Measurements from ENCODE around the gene NELL1.

Gene NELL1

GRCh38 chr11:21412652-21413383, 743.4 kb downstream of the NELL1 start:
- no peak overlapping the region for H3K4me3 ChIP-seq (ENCODE audit: low read length)
- DNase-seq (ENCODE audit: low read depth), result no peak
- no peak for TF ChIP-seq CTCF (conservative IDR thresholded peaks at IDR 0.05; ENCODE audit: low read depth, low read length)

- DNase-seq (ENCODE audit: low read depth), result no peak
- TF ChIP-seq CTCF (conservative IDR thresholded peaks at IDR 0.05; ENCODE audit: low read depth, low read length), result no peak
- H3K4me3 ChIP-seq (ENCODE audit: low read length), result no peak overlapping the region
These were observed 745.6 kb downstream of the NELL1 start for GRCh38 chr11:21414953-21415352.

- TF ChIP-seq CTCF (conservative IDR thresholded peaks at IDR 0.05; ENCODE audit: low read depth, low read length), result no peak
- no peak for DNase-seq (ENCODE audit: low read depth)
- no peak overlapping the region for H3K4me3 ChIP-seq (ENCODE audit: low read length)
These were observed 746.2 kb downstream of the NELL1 start for GRCh38 chr11:21415606-21416005.

GRCh38 chr11:21421711-21422329, 752.4 kb downstream of the NELL1 start:
- no peak overlapping the region for H3K4me3 ChIP-seq (ENCODE audit: low read length)
- no peak for DNase-seq (ENCODE audit: low read depth)
- no peak for TF ChIP-seq CTCF (conservative IDR thresholded peaks at IDR 0.05; ENCODE audit: low read depth, low read length)

- DNase-seq (ENCODE audit: low read depth), result no peak
- no peak for TF ChIP-seq CTCF (conservative IDR thresholded peaks at IDR 0.05; ENCODE audit: low read depth, low read length)
- no peak overlapping the region for H3K4me3 ChIP-seq (ENCODE audit: low read length)
These were observed 757.5 kb downstream of the NELL1 start for GRCh38 chr11:21426931-21427330.

GRCh38 chr11:21427726-21428125, 758.3 kb downstream of the NELL1 start:
- TF ChIP-seq CTCF (conservative IDR thresholded peaks at IDR 0.05; ENCODE audit: low read depth, low read length), result no peak
- no peak overlapping the region for H3K4me3 ChIP-seq (ENCODE audit: low read length)
- DNase-seq (ENCODE audit: low read depth), result no peak

- H3K4me3 ChIP-seq (ENCODE audit: low read length), result no peak overlapping the region
- no peak for TF ChIP-seq CTCF (conservative IDR thresholded peaks at IDR 0.05; ENCODE audit: low read depth, low read length)
- no peak for DNase-seq (ENCODE audit: low read depth)
These were observed 759.4 kb downstream of the NELL1 start for GRCh38 chr11:21428796-21429195.

All from retinal pigment epithelial cell (primary cell).